ENCODE data around the gene KLHL18.
"Not testable (repeated sequence)": the region's sequence is repeated elsewhere in the genome, so short reads cannot be mapped to it uniquely, and the experiment has no call there.

The KLHL18 gene

GRCh38 chr3:47333907-47334306 is 51.2 kb downstream of the KLHL18 start:
- TF ChIP-seq JUND (IDR thresholded peaks at IDR 0.05; ENCODE audit: low read depth): no peak
- no peak for DNase-seq (ENCODE audit: low read depth in 1 of 2, low spot score in 1 of 2)
- in situ Hi-C loops (cut with HindIII; ENCODE audit: low pct_unique_long_range_greater_than_20kb, low sequenced_read_pairs): no loop called here

- no peak for TF ChIP-seq JUND (IDR thresholded peaks at IDR 0.05; ENCODE audit: low read depth)
- no peak for DNase-seq (ENCODE audit: low read depth in 1 of 2, low spot score in 1 of 2)
- in situ Hi-C loops (cut with HindIII; ENCODE audit: low pct_unique_long_range_greater_than_20kb, low sequenced_read_pairs): no loop called here
These were observed 54.9 kb downstream of the KLHL18 start for GRCh38 chr3:47337656-47338055.

GRCh38 chr3:47339951-47340350 is 57.2 kb downstream of the KLHL18 start:
- TF ChIP-seq JUND (IDR thresholded peaks at IDR 0.05; ENCODE audit: low read depth): no peak
- in situ Hi-C loops (cut with HindIII; ENCODE audit: low pct_unique_long_range_greater_than_20kb, low sequenced_read_pairs): no loop called here
- DNase-seq (ENCODE audit: low read depth in 1 of 2, low spot score in 1 of 2): no peak

- DNase-seq (ENCODE audit: low read depth in 1 of 2, low spot score in 1 of 2): no peak
- in situ Hi-C loops (cut with HindIII; ENCODE audit: low pct_unique_long_range_greater_than_20kb, low sequenced_read_pairs): no loop called here
- no peak for TF ChIP-seq JUND (IDR thresholded peaks at IDR 0.05; ENCODE audit: low read depth)
These were observed 58.1 kb downstream of the KLHL18 start for GRCh38 chr3:47340866-47341265.

GRCh38 chr3:47342151-47342550 is 59.4 kb downstream of the KLHL18 start:
- no peak for DNase-seq (ENCODE audit: low read depth in 1 of 2, low spot score in 1 of 2)
- in situ Hi-C loops (cut with HindIII; ENCODE audit: low pct_unique_long_range_greater_than_20kb, low sequenced_read_pairs): no loop called here
- no peak for TF ChIP-seq JUND (IDR thresholded peaks at IDR 0.05; ENCODE audit: low read depth)

GRCh38 chr3:47342812-47343211 is 60.1 kb downstream of the KLHL18 start:
- DNase-seq (ENCODE audit: low read depth in 1 of 2, low spot score in 1 of 2): no peak
- no peak for TF ChIP-seq JUND (IDR thresholded peaks at IDR 0.05; ENCODE audit: low read depth)
- in situ Hi-C loops (cut with HindIII; ENCODE audit: low pct_unique_long_range_greater_than_20kb, low sequenced_read_pairs): no loop called here

GRCh38 chr3:47343471-47343971 is 60.8 kb downstream of the KLHL18 start:
- TF ChIP-seq JUND (IDR thresholded peaks at IDR 0.05; ENCODE audit: low read depth): no peak
- in situ Hi-C loops (cut with HindIII; ENCODE audit: low pct_unique_long_range_greater_than_20kb, low sequenced_read_pairs): no loop called here
- DNase-seq (ENCODE audit: low read depth in 1 of 2, low spot score in 1 of 2): no peak

GRCh38 chr3:47344971-47345370 is 62.2 kb downstream of the KLHL18 start:
- no peak for DNase-seq (ENCODE audit: low read depth in 1 of 2, low spot score in 1 of 2)
- in situ Hi-C loops (cut with HindIII; ENCODE audit: low pct_unique_long_range_greater_than_20kb, low sequenced_read_pairs): no loop called here
- TF ChIP-seq JUND (IDR thresholded peaks at IDR 0.05; ENCODE audit: low read depth): no peak

- in situ Hi-C loops (cut with HindIII; ENCODE audit: low pct_unique_long_range_greater_than_20kb, low sequenced_read_pairs): no loop called here
- no peak for TF ChIP-seq JUND (IDR thresholded peaks at IDR 0.05; ENCODE audit: low read depth)
- peak in 1 of 2 experiments; percentile 29 for DNase-seq (ENCODE audit: low read depth in 1 of 2, low spot score in 1 of 2)
These were observed 64.6 kb downstream of the KLHL18 start for GRCh38 chr3:47347217-47347801.

- no peak for TF ChIP-seq JUND (IDR thresholded peaks at IDR 0.05; ENCODE audit: low read depth)
- in situ Hi-C loops (cut with HindIII; ENCODE audit: low pct_unique_long_range_greater_than_20kb, low sequenced_read_pairs): no loop called here
- DNase-seq (ENCODE audit: low read depth in 1 of 2, low spot score in 1 of 2): no peak
These were observed 65.8 kb downstream of the KLHL18 start for GRCh38 chr3:47348411-47349154.

- TF ChIP-seq JUND (IDR thresholded peaks at IDR 0.05; ENCODE audit: low read depth): no peak
- in situ Hi-C loops (cut with HindIII; ENCODE audit: low pct_unique_long_range_greater_than_20kb, low sequenced_read_pairs): no loop called here
- DNase-seq (ENCODE audit: low read depth in 1 of 2, low spot score in 1 of 2): no peak
These were observed 72.3 kb downstream of the KLHL18 start for GRCh38 chr3:47355010-47355409.

- TF ChIP-seq JUND (IDR thresholded peaks at IDR 0.05; ENCODE audit: low read depth): no peak
- in situ Hi-C loops (cut with HindIII; ENCODE audit: low pct_unique_long_range_greater_than_20kb, low sequenced_read_pairs): no loop called here
- no peak for DNase-seq (ENCODE audit: low read depth in 1 of 2, low spot score in 1 of 2)
These were observed 73.5 kb downstream of the KLHL18 start for GRCh38 chr3:47356201-47356600.

GRCh38 chr3:47359323-47359722 is 76.6 kb downstream of the KLHL18 start:
- no peak for DNase-seq (ENCODE audit: low read depth in 1 of 2, low spot score in 1 of 2)
- no peak for TF ChIP-seq JUND (IDR thresholded peaks at IDR 0.05; ENCODE audit: low read depth)
- in situ Hi-C loops (cut with HindIII; ENCODE audit: low pct_unique_long_range_greater_than_20kb, low sequenced_read_pairs): no loop called here

GRCh38 chr3:47360110-47360517 is 77.4 kb downstream of the KLHL18 start:
- DNase-seq (ENCODE audit: low read depth in 1 of 2, low spot score in 1 of 2); in situ Hi-C loops (cut with HindIII; ENCODE audit: low pct_unique_long_range_greater_than_20kb, low sequenced_read_pairs): not testable (repeated sequence)

Data from T47D (cell line).